Measurements from ENCODE around the gene ATP8A2.
"Not testable (repeated sequence)": the region's sequence is repeated elsewhere in the genome, so short reads cannot be mapped to it uniquely, and the experiment has no call there.

The ATP8A2 gene

DNA sequence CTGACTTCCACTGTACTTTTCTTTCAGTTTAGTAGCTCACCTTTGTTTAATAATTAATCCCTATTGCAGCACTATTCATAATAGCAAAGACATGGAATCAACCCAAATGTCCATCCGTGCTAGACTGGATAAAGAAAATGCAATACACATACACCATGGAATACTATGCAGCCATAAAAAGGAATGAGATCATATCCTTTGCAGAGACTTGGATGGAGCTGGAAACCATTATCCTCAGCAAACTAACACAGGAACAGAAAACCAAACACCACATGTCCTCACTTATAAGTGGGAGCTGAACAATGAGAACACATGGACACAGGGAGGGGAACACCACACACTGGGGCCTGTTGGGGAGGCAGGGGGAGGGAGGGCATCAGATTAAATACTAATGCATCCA, 402.3 kb downstream of the ATP8A2 start:
- DNase-seq: not testable (repeated sequence)

DNA sequence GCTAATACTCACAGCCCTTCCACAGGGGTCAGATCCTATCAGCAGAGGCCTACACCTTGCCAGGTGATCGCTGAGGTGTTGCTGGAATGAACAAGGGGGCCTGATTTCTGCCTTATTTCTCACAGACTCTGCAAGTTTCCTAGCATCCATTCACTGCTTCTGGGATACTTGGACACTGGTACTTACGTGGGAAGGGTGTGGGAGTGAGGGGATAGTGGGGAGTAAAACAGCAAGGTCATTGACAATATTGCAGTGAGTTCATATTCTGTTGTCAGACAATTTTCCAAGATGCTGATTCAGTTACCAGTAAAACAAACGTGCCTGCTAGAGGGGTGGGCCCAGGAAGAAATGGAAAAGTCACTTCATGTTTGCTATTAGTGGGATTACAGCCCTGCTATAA, 403.5 kb downstream of the ATP8A2 start:
- no peak for DNase-seq

DNA sequence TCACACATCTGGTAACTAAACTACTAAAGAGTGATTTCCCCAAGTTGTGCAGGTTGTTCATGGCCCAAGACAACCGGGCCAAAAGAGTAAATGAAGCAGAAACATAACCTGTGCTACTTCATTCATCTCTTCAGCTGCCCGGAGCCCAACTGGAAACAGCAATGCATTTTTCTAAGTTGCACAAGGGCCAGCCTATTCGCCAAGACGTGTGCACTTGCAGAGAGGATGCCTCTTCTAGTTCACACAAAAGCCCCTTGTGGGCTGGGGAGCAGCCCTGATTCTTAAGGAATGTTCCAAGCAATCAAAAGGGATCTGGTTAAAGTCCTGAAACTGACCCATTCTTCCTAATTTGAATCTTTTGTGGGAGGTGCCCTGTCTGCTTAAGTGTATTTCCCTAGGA, 404.2 kb downstream of the ATP8A2 start:
- DNase-seq: no peak

DNA sequence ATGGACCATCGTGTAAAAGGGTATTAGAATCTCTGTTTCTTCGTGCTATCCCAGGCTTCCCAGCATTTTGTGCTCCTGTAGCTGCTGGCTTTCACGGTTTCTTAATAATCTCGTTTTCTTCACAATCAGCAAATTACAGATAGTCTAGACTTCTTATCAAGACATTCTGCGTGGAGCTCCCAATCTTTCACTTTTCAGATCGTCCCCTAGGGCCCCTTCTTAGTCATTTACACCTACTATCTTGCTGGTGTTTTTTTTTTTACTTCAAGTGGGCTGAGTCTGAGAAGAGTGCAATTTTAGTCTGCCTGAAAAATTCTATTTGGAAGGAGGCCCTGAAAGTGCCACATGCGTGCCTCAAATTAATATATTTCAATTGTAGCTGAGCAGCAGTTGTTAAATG, 404.9 kb downstream of the ATP8A2 start:
- DNase-seq: no peak

DNA sequence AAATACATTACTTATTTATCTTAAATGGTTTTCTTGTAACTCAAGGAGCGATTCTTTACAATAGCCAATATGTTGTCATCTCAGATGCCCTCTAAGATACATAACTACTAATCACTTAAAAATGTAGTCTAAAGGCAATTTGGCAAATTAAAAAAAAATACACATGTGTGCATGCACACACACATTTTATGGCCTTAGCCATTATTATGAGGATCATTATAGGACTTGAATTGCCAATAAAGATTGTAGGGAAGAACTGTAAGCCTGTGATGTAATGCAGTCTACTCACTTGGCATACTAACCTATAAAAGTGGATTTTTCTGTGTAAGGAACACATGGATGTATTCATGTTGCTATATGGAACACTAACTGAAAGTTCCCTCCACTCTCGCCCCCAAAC, 405.7 kb downstream of the ATP8A2 start:
- no peak for DNase-seq

DNA sequence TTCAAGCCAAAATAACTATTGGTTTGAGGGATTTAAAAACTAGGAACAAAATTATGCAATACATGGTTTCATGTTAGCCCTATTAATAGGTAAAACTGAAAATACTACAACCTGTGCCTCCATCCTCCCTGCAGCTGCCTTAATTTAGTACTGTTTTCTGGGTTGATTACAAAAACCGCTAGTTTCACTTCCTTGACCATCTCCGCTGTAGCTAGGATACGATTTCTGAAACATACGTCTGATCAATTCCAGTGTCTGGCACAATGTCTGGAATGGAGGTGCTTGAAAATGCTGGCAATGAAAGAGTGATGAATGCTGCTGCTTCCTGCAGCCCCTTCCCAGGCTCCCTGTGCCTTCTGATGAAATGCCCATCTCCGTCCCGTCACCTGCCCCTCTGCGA, 406.6 kb downstream of the ATP8A2 start:
- DNase-seq: no peak

GRCh38 chr13:25778808-25779305, 407.1 kb downstream of the ATP8A2 start:
- DNase-seq: no peak

DNA sequence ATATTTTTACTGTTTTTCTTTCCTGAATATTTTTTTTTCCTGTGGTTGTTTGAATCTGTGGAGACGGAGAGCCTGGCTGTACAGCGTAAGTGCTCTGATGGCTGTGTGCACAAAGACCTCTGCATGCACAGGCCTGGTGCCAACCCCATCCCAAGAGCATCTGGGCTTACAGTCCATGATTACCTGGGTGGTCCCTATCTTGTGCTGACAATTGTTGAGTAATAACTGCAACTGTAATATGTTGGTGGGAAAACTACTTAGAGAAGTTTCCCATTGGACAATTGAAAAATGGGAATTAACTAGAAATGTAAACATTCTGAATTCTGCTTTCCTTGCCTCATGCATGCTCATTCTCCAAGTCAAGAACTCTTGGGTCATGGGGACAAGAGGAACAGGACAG, 411.3 kb downstream of the ATP8A2 start:
- DNase-seq: no peak

DNA sequence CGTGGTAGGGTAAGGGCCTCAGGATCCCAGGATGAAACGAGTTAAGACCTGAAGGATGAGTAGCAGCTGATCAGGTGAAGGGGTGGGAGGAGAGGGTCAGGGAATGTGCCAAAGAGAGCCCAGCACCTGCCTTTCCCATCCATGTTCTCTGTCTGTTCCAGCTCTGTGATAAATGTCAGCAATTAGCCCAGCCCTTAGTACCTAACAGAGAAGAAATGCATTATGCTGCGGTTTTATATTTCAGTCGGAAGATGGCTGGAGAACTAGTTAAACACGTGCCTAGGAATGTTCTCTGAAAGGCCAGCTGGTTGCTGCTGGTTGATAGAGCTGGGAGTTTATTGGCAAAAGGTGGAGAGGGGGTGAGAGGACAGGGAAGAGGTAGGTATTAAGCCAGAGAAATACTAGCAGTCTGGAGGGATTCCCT, 411.8 kb downstream of the ATP8A2 start:
- DNase-seq: no peak

- DNase-seq: no peak
Observed at GRCh38 chr13:25784119-25784518, 412.3 kb downstream of the ATP8A2 start.

GRCh38 chr13:25790137-25790536, 418.4 kb downstream of the ATP8A2 start:
- DNase-seq: not testable (repeated sequence)

DNA sequence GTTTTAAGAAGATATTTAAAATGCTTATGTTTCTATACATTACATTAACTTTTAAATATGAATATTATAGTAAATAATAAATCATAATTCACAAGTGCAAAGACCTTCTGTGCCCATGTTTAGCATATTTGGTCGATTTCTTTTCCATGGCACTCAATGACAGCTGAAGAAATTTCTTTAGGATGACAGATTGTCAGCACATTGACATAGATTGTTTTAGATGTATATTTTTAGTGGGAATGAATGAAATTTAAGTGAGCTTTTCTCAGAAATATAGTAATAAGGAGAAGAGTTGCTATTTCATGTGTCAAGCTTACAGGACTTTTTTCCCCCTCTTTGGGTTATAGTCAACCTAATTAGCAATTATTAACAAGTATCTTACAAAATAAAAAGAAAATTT, 423.5 kb downstream of the ATP8A2 start:
- no peak for DNase-seq

GRCh38 chr13:25796474-25796873, 424.7 kb downstream of the ATP8A2 start:
- DNase-seq: no peak

- DNase-seq: no peak
Observed at GRCh38 chr13:25798998-25799397, 427.2 kb downstream of the ATP8A2 start.

DNA sequence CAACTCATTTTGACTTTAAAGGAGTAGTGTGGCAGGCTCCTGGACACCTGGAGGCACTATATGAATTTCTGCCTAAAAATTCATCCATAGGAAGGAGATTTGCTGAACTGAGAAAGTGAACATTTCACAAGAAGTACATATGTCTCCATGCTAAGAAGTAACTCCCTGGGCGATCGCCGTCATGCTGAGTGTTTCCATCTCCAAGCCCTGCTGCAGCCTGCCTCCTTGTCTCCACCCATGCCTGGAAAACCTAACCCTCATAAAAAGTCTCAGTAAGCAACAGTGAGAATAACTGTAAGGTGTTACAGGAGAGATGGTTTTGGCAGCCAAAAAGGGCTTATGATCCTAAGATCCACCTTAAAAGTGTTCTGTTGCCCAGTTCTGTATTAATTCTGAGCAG, 428.7 kb downstream of the ATP8A2 start:
- no peak for DNase-seq

DNA sequence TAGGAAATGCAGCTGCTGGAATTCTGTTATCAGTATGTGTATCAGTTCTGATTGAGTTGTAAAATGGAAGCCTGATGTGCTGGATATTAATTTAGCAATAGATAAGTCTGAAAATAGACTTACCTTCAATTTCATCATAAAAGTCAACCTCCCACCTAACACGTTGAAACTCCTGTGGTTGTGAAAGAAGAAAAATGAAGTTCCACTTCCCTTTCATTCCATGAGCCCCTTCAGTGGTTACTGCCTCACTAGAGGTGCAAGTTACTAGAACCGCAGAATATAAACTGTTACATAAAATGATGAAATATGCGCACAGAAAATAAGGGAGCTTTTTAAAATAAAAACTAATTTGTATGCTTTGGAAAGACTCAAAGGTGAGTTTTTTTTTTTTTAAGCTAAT, 430.8 kb downstream of the ATP8A2 start:
- no peak for DNase-seq

- no peak for DNase-seq
Observed at GRCh38 chr13:25803641-25804040, 431.9 kb downstream of the ATP8A2 start.

DNA sequence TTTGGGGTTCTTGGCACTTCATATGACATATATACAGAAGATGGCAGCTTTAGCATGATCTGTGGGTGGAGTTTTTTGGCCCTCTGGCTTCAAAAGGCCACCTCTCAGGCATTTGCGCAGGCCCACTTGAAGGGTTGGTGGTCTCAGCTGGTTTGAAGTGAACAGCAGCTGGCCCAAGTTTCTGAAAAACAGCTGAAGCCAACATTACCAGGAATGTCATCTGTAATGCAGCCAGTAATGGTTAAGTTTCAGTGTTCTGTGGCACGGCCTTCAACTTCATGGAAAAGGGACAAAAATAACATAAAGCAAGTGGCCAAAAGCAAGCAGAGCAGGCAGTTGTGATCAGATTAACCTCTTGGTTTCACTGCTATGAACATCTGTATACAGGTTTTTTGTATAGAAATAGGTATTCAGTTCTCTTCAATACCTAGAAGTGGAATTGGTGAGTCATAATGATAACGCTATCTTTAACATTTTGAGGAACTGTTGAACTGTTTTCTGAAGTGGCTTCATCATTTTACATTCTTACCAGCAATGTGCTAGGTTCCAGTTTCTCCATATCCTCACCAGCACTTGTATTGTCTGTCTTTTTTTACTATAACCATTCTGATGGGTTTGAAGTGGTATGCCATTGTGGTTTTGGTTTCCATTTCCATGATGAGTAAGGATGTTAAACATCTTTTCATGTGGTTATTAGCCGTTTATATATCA, 434.6 kb downstream of the ATP8A2 start:
- DNase-seq: no peak

DNA sequence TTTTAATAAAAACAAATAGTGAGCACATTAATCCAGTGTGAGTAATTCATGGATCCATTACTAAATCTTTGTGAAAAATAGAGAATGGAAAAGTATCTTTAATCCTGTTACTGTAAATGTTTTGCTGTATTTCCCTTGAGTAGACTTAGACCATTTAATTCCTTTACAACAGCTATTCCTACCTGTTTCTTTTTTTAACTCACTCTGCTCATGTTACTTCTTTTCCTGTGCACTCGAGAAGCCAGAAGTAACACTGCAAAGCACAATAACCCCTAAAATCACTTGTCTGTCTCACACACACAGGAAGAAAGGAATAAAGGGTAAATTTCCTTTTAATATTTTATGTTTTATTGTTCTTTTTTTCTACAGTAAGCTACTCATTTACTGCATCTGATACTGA, 435.8 kb downstream of the ATP8A2 start:
- DNase-seq: no peak

DNA sequence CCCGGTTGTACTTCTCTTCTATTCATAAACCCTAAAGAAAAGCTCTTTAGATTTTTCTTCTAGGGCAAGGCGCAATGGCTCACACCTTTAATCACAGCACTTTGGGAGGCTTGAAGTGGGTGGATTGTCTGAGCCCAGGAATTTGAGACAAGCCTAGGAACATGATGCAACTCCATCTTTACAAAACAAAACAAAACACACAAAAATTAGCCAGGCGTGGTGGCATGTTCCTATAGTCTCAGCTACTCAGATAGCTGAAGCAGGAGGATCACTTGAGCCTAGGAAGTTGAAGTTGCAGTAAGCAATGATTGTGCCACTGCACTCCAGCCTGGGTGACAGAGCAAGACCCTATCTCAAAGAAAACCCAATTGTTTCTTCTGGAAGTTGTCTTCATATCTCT, 439.7 kb downstream of the ATP8A2 start:
- no peak for DNase-seq

DNA sequence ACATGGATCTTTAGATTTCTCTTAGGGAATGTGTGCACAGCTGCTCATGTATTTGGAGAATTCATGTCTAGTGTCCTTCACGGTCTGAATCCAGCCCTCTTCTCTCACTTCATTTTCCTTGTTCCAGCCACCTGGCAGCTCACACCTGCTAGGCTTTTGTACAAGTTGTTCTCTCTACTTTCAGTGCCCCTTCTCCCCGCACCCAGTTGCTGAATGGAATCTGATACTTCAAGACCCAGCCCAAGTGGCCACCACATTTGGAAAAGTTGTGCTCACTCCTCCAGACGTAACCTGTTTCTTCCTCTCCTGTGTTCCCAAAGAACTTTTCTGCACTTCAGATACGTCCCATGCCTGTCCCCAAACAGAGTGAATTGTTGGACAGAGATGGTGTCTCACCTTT, 444.5 kb downstream of the ATP8A2 start:
- no peak for DNase-seq

GRCh38 chr13:25819856-25820530, 448.2 kb downstream of the ATP8A2 start:
- DNase-seq: no peak

DNA sequence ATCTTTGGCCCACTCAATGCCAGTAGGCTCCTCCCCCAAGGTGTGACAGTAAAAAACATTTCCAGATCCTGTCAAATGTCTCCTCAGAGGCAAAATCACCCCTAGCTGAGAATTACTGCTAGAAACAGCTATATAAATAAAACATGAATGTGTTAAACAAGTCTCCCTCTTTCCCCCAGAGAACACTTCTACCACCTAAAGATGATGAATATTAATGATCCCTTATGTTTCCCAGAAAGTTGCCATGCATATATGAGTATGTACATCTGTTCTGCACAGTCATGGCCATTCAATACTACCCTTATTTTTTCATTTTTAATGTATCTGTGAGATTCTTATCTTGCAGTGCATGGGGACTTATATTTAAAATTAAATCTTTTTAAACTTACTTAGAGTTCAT, 450.0 kb downstream of the ATP8A2 start:
- DNase-seq: no peak

GRCh38 chr13:25827221-25827620, 455.4 kb downstream of the ATP8A2 start:
- not testable (repeated sequence) for DNase-seq
